SK-N-SH treated with all-trans-retinoic acid at 6 μM for 48 hours (cell line): ENCODE results near the gene C10orf62.

Experiments
- ARNTL ChIP-seq: fragments of 450-650 bp; formaldehyde crosslinking; IDR thresholded peaks from 2 replicates; pipeline ENCODE4 v1.5.0; 2020; ENCODE audit warnings: low read depth, mild to moderate bottlenecking, moderate library complexity, borderline replicate concordance
- CREB5 ChIP-seq: fragments of 250-450 bp; sonication (Bioruptor Pico); IDR thresholded peaks from 2 replicates; pipeline ENCODE4 v1.5.1; 2020; ENCODE audit warnings: low read depth, mild to moderate bottlenecking, moderate library complexity
- CSDC2 ChIP-seq: fragments of 250-450 bp; sonication (Bioruptor Pico); IDR thresholded peaks from 2 replicates; pipeline ENCODE4 v1.5.0; 2020; ENCODE audit warnings: mild to moderate bottlenecking, moderate library complexity
- PATZ1 ChIP-seq: fragments of 250-450 bp; sonication (Bioruptor Pico); IDR thresholded peaks from 2 replicates; pipeline ENCODE4 v1.8.0; 2020; ENCODE audit warnings: mild to moderate bottlenecking, moderate library complexity, borderline replicate concordance
- SNAI2 ChIP-seq: fragments of 250-450 bp; sonication (Bioruptor Pico); IDR thresholded peaks from 2 replicates; pipeline ENCODE4 v1.5.0; 2020; ENCODE audit warnings: mild to moderate bottlenecking, moderate library complexity
- ZFP30 ChIP-seq: fragments of 450-650 bp; formaldehyde crosslinking; IDR thresholded peaks from 2 replicates; pipeline ENCODE4 v1.5.0; 2022; ENCODE audit warnings: mild to moderate bottlenecking, moderate library complexity
- ZNF8 ChIP-seq: fragments of 450-650 bp; formaldehyde crosslinking; IDR thresholded peaks from 2 replicates; pipeline ENCODE4 v1.5.0; 2020; ENCODE audit warnings: mild to moderate bottlenecking, moderate library complexity

- TF ChIP-seq ARNTL (no peak), PATZ1 (CRISPR knock-in tag) (no peak), CREB5 (no peak), ZFP30 (CRISPR knock-in tag) (no peak), SNAI2 (CRISPR knock-in tag) (no peak), CSDC2 (CRISPR knock-in tag) (no peak), ZNF8 (no peak)
These were observed 11.2 kb upstream of the C10orf62 start for GRCh38 chr10:97578171-97578844.
